ENCODE measurements around the gene KCNJ18.
"Not testable (repeated sequence)": the region's sequence is repeated elsewhere in the genome, so short reads cannot be mapped to it uniquely, and the experiment has no call there.

KCNJ18 gene

DNA sequence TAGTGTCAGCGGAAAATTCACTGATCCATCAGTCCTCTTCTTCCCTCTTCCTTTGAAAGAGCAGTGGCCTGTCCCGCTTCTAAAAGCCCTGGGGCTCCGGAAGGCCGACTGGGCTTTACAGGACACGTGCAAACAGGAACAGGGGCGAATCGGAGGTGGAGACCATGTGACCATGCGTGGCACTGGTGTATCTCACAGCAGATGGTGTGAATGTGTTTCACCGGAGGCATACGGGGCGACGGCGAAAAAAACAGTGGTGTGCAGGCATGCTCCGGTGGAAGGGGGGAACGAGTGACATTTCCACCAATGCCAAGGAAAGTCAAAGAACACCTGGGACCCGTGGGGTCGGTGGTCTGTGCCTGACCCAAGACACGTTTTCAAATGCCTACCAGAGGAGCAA is 8.4 kb upstream of the KCNJ18 start:
- not testable (repeated sequence) for H3K9me3 Mint-ChIP-seq; H3K27me3 Mint-ChIP-seq; ATAC-seq (replicated peaks; ENCODE audit: extremely low read depth, poor library complexity, severe bottlenecking); H3K4me3 Mint-ChIP-seq; DNase-seq (ENCODE audit: low spot score in 2 of 2); H3K27ac Mint-ChIP-seq (ENCODE audit: low read depth); H3K36me3 Mint-ChIP-seq (ENCODE audit: insufficient read depth); H3K4me1 Mint-ChIP-seq

DNA sequence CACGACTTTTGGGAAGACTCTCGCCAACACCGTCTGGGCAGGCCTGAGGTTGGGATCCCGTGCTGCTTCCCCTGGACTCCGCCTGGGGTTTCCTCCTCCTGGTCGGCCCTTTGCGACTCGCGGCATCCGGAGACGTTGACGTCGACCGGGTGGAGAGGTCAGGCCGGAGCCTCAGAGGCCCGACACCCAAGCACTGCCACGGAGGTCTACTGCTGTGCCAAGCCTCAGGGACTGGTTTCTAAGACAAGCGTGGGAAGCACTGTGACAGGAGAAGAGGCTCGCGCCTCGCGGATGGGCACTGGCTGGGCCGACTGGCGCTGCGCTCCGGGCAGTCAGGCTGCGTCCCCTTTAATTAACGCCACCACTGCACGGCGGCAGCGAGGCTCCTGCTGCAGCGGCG is 7.9 kb upstream of the KCNJ18 start:
- not testable (repeated sequence) for H3K4me3 Mint-ChIP-seq; DNase-seq (ENCODE audit: low spot score in 2 of 2); H3K27me3 Mint-ChIP-seq; H3K9me3 Mint-ChIP-seq; H3K27ac Mint-ChIP-seq (ENCODE audit: low read depth); ATAC-seq (replicated peaks; ENCODE audit: extremely low read depth, poor library complexity, severe bottlenecking); H3K4me1 Mint-ChIP-seq; H3K36me3 Mint-ChIP-seq (ENCODE audit: insufficient read depth)

DNA sequence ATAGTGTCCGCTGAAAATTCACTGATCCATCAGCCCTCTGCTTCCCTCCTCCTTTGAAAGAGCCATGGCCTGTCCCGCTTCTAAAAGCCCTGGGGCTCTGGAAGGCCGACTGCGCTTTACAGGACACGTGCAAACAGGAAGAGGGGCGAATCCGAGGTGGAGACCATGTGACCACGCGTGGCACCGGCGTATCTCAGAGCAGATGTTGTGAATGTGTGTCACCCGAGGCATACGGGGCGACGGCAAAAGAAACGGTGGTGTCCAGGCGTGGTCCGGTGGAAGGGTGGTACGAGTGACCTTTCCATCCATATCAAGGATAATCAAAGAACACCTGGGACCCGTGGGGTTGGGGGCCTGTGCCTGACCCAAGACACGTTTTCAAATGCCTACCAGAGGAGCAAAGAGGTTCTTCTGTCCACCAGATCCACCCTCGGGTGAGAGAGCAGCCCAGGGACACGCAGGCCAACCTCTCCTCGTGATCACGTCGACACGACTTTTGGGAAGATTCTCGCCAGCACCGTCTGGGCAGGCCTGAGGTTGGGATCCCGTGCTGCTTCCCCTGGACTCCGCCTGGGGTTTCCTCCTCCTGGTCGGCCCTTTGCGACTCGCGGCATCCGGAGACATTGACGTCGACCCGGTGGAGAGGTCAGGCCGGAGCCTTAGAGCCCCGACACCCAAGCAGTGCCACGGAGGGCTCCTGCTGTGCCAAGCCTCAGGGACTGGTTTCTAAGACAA is 7.1 kb upstream of the KCNJ18 start:
- not testable (repeated sequence) for H3K4me3 Mint-ChIP-seq; H3K27me3 Mint-ChIP-seq; H3K27ac Mint-ChIP-seq (ENCODE audit: low read depth); H3K4me1 Mint-ChIP-seq; H3K36me3 Mint-ChIP-seq (ENCODE audit: insufficient read depth); H3K9me3 Mint-ChIP-seq; ATAC-seq (replicated peaks; ENCODE audit: extremely low read depth, poor library complexity, severe bottlenecking); DNase-seq (ENCODE audit: low spot score in 2 of 2)

DNA sequence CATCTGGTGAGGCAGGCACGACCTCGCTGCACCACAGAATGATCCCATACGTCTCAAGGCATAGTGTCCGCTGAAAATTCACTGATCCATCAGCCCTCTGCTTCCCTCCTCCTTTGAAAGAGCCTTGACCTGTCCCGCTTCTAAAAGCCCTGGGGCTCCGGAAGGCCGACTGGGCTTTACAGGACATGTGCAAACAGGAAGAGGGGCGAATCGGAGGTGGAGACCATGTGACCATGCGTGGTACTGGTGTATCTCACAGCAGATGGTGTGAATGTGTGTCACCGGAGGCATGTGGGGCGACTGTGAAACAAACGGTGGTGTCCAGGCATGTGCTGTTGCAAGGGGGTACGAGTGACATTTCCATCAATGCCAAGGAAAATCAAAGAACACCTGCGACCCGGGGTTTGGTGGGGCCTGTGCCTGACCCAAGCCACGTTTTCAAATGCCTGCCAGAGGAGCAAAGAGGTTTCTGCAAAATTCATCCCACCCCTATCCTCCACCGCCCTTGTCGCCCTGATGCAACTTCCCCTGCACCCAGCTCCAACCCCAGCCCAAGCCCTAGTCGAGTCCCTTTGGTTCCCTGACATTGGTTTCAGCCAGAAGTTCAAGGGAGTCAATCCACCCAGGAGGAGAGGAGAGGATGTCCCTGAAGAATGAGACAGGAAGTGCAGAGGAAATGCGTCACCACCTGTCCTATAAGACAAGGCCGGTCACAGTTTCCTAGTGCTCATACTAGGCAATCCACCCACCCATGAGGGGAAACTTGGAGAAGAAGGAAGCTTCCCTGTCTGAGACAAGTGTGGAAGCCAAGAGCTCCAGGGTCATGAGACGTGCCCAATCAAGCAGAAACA is 5.9 kb upstream of the KCNJ18 start:
- no peaks in the 10 kb centered on the region for H3K27me3 Mint-ChIP-seq
- no peak for DNase-seq (ENCODE audit: low spot score in 2 of 2)

DNA sequence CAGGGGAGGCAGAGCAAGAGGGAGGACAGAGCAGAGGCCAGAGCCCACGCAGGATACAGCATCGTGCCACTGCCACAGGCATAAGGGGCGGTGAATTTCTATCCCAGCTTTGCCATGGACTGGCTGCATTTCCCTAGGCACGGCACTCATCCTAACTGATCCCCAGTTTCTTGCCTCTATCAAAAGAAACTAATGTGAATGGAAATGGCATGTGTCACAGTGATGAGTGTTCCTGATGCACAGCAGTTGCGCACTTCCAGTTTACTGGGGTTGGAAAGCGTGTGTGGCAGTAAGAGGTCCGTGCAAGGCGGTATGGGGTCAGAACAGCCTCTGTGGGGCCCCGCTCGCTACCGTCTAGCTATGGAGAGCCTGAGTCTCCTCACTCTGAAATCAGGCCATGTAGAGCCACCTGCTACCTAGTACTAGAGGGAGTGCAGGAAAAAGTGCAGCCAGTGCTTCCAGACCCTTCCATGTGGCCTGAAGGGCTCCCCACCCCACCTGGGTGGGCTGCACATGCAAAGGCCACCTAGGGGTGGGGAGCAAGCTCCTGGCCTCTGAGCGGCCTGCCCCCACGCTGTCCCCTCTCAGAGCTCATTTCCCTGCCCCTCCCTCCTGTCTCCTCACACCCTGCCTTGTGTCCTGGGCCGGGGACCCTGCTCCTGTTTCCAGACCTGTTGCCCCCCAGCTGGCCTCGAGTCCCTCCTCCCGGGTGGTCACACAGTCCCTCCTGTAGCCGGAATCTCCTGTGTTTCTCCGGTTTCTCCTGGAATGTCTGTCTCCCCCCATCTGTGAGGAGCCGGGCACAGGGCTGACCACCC is 5.0 kb upstream of the KCNJ18 start:
- no peak for DNase-seq (ENCODE audit: low spot score in 2 of 2)
- Mint-ChIP-seq H3K4me1 (no peaks in the 10 kb centered on the region), H3K36me3 (ENCODE audit: insufficient read depth) (no peaks in the 10 kb centered on the region), H3K27ac (ENCODE audit: low read depth) (no peak overlapping the region), H3K27me3 (no peaks in the 10 kb centered on the region), H3K4me3 (no peak overlapping the region), H3K9me3 (no peaks in the 10 kb centered on the region)
- no peak for ATAC-seq (replicated peaks; ENCODE audit: extremely low read depth, poor library complexity, severe bottlenecking)

More for the DNA sequence above, 5.9 kb upstream of the KCNJ18 start:
- H3K4me3 Mint-ChIP-seq, result no peak overlapping the region
- H3K9me3 Mint-ChIP-seq, result no peaks in the 10 kb centered on the region
- H3K36me3 Mint-ChIP-seq (ENCODE audit: insufficient read depth), result no peaks in the 10 kb centered on the region
- no peak for ATAC-seq (replicated peaks; ENCODE audit: extremely low read depth, poor library complexity, severe bottlenecking)
- H3K27ac Mint-ChIP-seq (ENCODE audit: low read depth), result no peak overlapping the region
- H3K4me1 Mint-ChIP-seq, result no peaks in the 10 kb centered on the region

DNA sequence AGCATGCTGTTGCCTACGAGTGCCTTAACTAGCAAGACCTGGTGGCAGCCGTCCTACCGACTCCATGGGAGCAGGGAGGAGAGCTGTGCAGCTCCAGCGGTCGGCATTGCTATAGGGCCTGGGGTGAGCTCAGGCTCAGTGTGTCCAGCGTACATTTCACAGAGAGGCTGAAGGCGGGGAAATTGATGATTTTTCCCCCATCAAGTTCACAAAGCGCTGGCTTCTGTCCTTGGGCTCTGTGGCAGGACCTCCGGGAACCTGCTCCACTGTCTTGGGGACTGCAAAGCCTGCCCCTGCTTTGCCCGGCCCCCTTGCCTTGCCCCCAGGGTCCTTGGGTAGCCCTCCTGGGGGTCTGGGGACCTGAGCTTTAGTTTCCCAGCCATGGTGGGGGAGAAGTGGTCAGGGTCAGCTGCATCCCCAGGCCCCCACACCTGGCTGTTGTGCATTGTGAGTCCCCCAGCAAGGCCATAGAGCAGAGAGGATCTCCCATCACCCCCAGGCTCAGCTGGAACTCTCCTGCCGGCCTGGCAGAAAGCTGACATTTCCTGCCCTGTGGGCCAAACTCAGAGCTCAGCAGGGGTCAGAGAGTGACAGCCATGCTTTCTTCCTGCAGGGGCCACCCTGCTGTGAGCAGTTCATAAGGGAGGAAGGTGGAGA is 3.9 kb upstream of the KCNJ18 start:
- ATAC-seq (replicated peaks; ENCODE audit: extremely low read depth, poor library complexity, severe bottlenecking) (no peak), DNase-seq (ENCODE audit: low spot score in 2 of 2) (no peak)
- Mint-ChIP-seq H3K4me1 (no peaks in the 10 kb centered on the region), H3K9me3 (no peaks in the 10 kb centered on the region), H3K27ac (ENCODE audit: low read depth) (no peak overlapping the region), H3K36me3 (ENCODE audit: insufficient read depth) (no peaks in the 10 kb centered on the region), H3K4me3 (no peak overlapping the region), H3K27me3 (no peaks in the 10 kb centered on the region)

DNA sequence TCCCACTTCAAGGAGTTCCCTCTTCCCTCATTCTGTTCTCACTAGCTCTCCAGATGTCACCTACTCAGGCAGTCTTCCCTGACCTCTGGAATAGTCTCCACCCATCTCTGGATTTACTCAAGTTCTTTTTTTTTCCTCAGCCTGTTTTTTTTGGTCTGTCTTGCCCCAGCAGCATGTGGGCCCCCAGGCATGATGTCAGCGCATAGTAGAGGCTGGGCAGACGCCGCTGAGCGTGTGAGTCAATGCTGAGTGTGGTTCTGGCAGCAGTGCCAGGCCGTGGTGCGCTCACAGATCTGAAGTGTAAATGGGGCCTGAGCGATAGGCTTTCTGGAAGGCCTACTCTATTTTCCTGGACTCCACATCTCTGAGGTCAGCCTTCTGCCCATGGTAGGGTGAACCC is 2.7 kb upstream of the KCNJ18 start:
- Mint-ChIP-seq H3K4me3 (no peak overlapping the region), H3K4me1 (no peaks in the 10 kb centered on the region), H3K36me3 (ENCODE audit: insufficient read depth) (no peaks in the 10 kb centered on the region), H3K27me3 (no peaks in the 10 kb centered on the region), H3K9me3 (no peaks in the 10 kb centered on the region), H3K27ac (ENCODE audit: low read depth) (no peak overlapping the region)
- ATAC-seq (replicated peaks; ENCODE audit: extremely low read depth, poor library complexity, severe bottlenecking) (no peak), DNase-seq (ENCODE audit: low spot score in 2 of 2) (no peak)

DNA sequence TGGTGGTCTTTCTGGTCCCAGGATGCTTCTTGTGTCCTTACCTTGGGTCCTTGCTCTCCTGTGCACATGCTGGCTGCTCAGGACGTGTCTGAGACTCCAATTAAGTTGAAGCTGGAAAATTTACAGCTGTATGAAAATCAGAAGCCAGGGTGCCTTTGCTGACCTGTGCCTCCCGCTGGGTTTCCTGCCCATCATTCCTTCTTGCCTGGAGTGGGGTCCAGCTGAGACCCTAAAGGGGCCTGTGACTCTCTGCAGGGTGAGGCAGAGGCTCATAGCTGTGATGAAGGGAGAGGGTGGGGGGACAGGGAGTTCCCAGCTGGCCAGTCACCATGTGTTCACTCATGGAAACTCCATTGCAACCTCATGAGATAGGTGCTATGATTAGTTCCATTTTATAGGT is 1.5 kb upstream of the KCNJ18 start:
- not testable (repeated sequence) for ATAC-seq (replicated peaks; ENCODE audit: extremely low read depth, poor library complexity, severe bottlenecking); H3K36me3 Mint-ChIP-seq (ENCODE audit: insufficient read depth); H3K4me1 Mint-ChIP-seq; H3K27me3 Mint-ChIP-seq; H3K9me3 Mint-ChIP-seq; DNase-seq (ENCODE audit: low spot score in 2 of 2); H3K4me3 Mint-ChIP-seq; H3K27ac Mint-ChIP-seq (ENCODE audit: low read depth)

DNA sequence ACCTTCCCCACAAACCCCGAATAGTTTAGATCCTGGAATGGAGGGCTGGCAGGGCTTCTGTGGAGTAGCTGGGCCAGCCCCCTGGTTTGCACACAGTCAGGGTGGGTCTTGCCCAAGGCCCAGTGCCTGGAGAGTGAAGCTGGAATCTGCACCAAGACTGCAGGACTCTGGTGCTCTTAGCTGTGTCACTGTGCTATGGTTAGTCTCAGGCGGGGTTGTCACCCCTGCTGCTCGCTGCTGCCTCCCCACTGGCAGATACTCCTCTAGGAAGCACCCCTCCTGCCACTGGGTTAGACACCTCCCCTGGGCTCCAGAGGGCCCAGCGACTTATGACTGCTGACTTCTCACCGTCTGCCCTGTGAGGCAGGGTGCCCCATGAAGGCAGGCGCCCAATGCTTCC is 842 bp upstream of the KCNJ18 start:
- not testable (repeated sequence) for H3K4me1 Mint-ChIP-seq; H3K27ac Mint-ChIP-seq (ENCODE audit: low read depth); H3K9me3 Mint-ChIP-seq; ATAC-seq (replicated peaks; ENCODE audit: extremely low read depth, poor library complexity, severe bottlenecking); H3K36me3 Mint-ChIP-seq (ENCODE audit: insufficient read depth); H3K4me3 Mint-ChIP-seq; H3K27me3 Mint-ChIP-seq; DNase-seq (ENCODE audit: low spot score in 2 of 2)

DNA sequence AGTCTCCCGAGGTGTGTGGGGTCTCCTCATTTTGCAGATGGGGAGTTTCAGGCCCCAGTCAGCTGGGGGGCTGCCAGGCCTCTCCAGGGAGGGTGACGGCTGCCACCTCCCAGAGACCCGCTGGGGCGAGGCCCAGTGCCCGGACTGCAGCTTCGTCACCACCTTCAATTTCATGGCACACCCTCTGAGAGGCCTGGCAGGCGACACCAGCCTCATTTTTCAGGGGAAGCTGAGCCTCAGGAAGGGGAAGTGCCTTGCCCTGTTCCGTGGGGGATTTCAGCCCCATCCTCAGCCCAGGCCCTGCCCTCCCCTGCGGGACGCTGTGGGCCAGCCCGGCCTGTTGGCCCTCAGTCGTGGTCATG is 362 bp downstream of the KCNJ18 start:
- H3K36me3 Mint-ChIP-seq (ENCODE audit: insufficient read depth), result not testable (repeated sequence)

DNA sequence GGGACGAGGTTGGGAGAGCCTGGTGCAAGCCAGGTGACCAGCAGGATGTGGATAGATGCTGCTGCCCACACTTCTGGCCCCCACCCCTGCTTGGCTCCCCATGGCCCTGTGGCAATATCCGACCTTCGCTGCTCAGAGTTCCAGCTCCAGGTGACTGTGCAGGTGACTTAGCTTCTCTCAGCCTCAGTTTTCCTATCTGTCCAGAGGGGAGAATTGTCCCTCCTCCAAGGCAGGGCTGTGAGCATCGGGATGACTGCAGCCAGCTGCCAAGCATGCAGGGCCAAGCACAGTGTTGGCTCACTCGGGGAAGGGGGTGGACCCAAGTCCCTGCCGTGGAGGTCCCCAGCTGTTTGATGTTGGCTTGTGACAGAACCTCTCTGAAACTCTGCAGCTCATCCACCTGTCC is 1.1 kb downstream of the KCNJ18 start:
- ATAC-seq (replicated peaks; ENCODE audit: extremely low read depth, poor library complexity, severe bottlenecking); H3K27ac Mint-ChIP-seq (ENCODE audit: low read depth): not testable (repeated sequence)

More for the DNA sequence above, 362 bp downstream of the KCNJ18 start:
- not testable (repeated sequence) for H3K4me1 Mint-ChIP-seq; H3K9me3 Mint-ChIP-seq; DNase-seq (ENCODE audit: low spot score in 2 of 2); H3K27me3 Mint-ChIP-seq; H3K4me3 Mint-ChIP-seq; ATAC-seq (replicated peaks; ENCODE audit: extremely low read depth, poor library complexity, severe bottlenecking); H3K27ac Mint-ChIP-seq (ENCODE audit: low read depth)

DNA sequence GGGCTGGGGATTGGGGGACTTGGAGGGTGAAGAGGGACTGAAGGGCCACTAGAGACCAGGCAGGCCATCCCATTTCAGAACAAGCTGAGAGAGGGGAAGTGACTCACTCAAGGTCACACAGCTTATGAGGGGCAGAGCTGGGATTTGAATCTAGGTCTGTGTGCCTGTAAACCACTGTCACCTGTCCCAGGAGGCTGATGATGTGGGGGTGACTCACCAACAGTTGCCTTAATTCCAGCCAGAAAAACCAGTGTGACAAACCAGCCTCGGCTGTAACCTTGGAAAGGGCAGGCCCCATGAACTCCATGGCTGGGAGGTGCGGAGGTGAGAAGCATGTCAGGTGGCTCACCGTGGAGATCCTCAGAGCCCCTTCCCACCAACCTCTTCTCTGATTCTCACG is 1.6 kb downstream of the KCNJ18 start:
- ATAC-seq (replicated peaks; ENCODE audit: extremely low read depth, poor library complexity, severe bottlenecking); H3K27me3 Mint-ChIP-seq; H3K4me1 Mint-ChIP-seq; H3K4me3 Mint-ChIP-seq; H3K27ac Mint-ChIP-seq (ENCODE audit: low read depth); DNase-seq (ENCODE audit: low spot score in 2 of 2); H3K9me3 Mint-ChIP-seq; H3K36me3 Mint-ChIP-seq (ENCODE audit: insufficient read depth): not testable (repeated sequence)

More for the DNA sequence above, 1.1 kb downstream of the KCNJ18 start:
- H3K27me3 Mint-ChIP-seq; DNase-seq (ENCODE audit: low spot score in 2 of 2); H3K4me1 Mint-ChIP-seq; H3K4me3 Mint-ChIP-seq; H3K36me3 Mint-ChIP-seq (ENCODE audit: insufficient read depth); H3K9me3 Mint-ChIP-seq: not testable (repeated sequence)

All from central memory CD8-positive, alpha-beta T cell (primary cell).